Measurements from ENCODE around the gene MYL12B. TPM values are rescaled to one million over a fixed set of nuclear protein-coding genes. Genes with fewer than 3 reads are reported as not detected.

Gene MYL12B
- total RNA-seq, 1 experiment from 2014 or later: 229 TPM

DNA sequence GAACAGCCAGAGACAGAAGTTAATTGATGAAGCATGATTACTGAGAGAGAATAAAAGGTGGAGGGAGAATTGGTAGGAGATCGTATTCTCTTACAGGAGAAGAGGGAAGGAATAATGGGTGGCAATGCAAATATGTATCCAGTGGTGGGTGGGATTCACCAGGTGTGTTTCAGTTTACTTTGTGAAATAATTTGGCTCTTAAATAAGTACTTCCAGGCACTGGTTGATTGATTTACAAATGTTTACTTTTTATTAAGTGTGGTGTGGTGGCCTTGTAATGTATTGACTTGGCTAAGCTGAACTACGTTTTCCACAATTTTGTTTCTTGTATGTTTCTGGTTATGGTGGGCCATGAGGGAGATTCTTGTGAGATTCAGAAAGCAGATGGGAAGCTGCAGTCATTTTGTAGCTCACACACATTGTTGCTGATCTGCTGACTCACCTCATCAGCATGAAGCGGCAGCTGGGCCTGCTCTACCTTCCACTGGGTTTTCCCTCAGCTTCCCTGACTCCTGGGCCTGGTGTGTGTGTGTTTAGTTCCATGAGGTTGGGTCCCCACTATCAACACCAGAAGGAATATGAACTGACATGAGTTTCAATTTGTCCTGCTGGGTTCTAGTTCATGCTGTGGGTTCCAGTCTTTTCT is 32.6 kb downstream of the MYL12B start:
- peaks cover 5% of the 10 kb centered on the region for H3K4me1 Mint-ChIP-seq (ENCODE audit: insufficient read depth, unreplicated experiment)
- H3K36me3 Mint-ChIP-seq (ENCODE audit: insufficient read depth, unreplicated experiment): peaks cover 1% of the 10 kb centered on the region
- H3K9me3 Mint-ChIP-seq (ENCODE audit: unreplicated experiment): peaks cover 35% of the 10 kb centered on the region
- no peaks in the 10 kb centered on the region for H3K27me3 Mint-ChIP-seq (ENCODE audit: insufficient read depth, unreplicated experiment)
- intact Hi-C loops (cut with micrococcal nuclease): loop anchor here (5.0 kb wide), 1 partner anchor 53 kb away; no protein-coding TSS in a partner anchor
- DNase-seq (ENCODE audit: unreplicated experiment): no peak
- POLR2A ChIA-PET: interaction anchor here (0.6 to 4.8 kb wide), 4 partner anchors 11 to 300 kb away, joined by 3 to 114 read pairs (median 6); partner anchors contain the start of gene TGIF1
- CTCF ChIA-PET: interaction anchor here (0.6 to 2.1 kb wide), 10 partner anchors 9 to 372 kb away, joined by 3 to 10 read pairs (median 4); no protein-coding TSS in a partner anchor
- BruUV-seq (replicated peaks): no TSS peak
- TF ChIP-seq, protein P1, sequence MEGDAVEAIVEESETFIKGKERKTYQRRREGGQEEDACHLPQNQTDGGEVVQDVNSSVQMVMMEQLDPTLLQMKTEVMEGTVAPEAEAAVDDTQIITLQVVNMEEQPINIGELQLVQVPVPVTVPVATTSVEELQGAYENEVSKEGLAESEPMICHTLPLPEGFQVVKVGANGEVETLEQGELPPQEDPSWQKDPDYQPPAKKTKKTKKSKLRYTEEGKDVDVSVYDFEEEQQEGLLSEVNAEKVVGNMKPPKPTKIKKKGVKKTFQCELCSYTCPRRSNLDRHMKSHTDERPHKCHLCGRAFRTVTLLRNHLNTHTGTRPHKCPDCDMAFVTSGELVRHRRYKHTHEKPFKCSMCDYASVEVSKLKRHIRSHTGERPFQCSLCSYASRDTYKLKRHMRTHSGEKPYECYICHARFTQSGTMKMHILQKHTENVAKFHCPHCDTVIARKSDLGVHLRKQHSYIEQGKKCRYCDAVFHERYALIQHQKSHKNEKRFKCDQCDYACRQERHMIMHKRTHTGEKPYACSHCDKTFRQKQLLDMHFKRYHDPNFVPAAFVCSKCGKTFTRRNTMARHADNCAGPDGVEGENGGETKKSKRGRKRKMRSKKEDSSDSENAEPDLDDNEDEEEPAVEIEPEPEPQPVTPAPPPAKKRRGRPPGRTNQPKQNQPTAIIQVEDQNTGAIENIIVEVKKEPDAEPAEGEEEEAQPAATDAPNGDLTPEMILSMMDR (IDR thresholded peaks at IDR 0.05; ENCODE audit: unreplicated experiment): no peak
- no peak overlapping the region for H3K27ac Mint-ChIP-seq (ENCODE audit: low read depth, unreplicated experiment)
- no peak overlapping the region for H3K4me3 Mint-ChIP-seq (ENCODE audit: unreplicated experiment)

DNA sequence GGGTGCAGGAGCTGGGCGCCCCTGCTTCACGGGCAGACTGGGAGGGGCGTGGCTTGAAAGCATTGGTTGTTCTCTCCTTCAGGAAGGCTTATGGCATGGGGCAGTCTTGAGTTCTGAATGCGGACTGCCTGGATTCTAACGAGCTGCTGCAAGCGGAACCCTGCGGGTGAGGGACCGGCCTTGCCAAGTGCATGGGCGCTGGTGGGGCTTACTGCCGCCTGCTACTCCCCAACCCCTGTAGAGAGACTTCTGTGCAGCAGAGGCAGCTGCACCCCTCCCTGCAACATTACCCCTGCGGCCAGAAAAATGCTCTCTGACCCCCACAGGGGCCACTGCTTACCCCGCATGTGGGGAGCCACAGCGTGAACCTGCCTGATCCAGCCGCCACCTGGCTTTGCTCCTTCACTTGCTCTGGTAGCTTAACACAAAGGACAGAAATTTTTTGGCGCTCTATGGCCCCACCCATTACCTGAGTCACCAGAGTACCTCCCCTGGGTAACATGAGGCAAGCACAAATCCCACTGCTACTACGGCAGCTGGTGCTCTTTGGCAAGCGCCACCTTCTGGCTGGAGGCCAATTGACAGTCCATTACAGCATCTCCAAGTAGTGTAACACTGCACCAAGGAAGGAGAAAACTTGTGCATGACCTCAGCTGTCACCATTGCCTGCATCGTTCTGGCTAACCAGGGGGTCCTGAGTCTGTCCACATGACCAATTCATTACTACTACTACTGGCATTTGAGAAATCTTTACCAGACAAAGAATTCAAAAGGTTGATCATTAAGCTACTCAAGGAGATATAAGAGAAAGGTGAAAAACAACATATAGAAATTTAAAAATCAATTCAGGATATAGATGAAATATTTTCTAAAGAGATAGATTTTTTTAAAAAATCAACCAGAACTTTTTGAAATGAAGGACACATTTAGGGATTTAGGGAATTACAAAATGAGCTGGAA is 35.4 kb downstream of the MYL12B start:
- peaks cover 17% of the 10 kb centered on the region for H3K9me3 Mint-ChIP-seq (ENCODE audit: unreplicated experiment)
- TF ChIP-seq, protein P1 (IDR thresholded peaks at IDR 0.05; ENCODE audit: unreplicated experiment): peak; percentile 36
- peaks cover 6% of the 10 kb centered on the region for H3K36me3 Mint-ChIP-seq (ENCODE audit: insufficient read depth, unreplicated experiment)
- peak; percentile 97 for DNase-seq (ENCODE audit: unreplicated experiment)
- ChIA-PET POLR2A (interaction anchor here (0.6 to 5.5 kb wide), 44 partner anchors 9 to 1589 kb away, joined by 3 to 120 read pairs (median 6); partner anchors contain the start of genes MYL12A, MYL12B and TGIF1), CTCF (interaction anchor here (0.6 to 3.5 kb wide), 40 partner anchors 8 to 552 kb away, joined by 3 to 25 read pairs (median 4); no protein-coding TSS in a partner anchor)
- BruUV-seq (replicated peaks): TSS peak; percentile 78
- H3K27ac Mint-ChIP-seq (ENCODE audit: low read depth, unreplicated experiment): peak overlapping the region; percentile 47
- peak overlapping the region; percentile 95 for H3K4me3 Mint-ChIP-seq (ENCODE audit: unreplicated experiment)
- intact Hi-C loops (cut with micrococcal nuclease): loop anchor here (1.0 to 5.0 kb wide), 4 partner anchors 23 to 305 kb away; no protein-coding TSS in a partner anchor
- H3K27me3 Mint-ChIP-seq (ENCODE audit: insufficient read depth, unreplicated experiment): no peaks in the 10 kb centered on the region
- H3K4me1 Mint-ChIP-seq (ENCODE audit: insufficient read depth, unreplicated experiment): peaks cover 5% of the 10 kb centered on the region

DNA sequence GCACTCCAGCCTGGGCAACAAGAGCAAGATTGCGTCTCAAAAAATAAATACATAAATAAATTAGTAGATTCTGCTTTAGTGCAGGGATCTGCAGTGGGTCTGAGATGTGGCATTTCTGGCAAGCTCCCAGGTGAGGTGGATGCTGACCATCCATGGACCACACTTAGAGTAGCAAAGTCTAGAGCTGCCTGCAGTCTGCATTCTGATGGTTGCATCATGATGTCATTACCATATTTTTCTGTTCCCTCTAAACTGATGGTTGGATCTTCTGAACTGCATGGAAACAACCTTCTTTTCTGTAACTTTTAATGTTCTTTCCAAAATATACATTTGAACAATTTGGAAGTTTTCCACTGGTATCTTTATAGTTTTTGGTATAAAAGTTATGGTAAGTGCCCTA is 42.9 kb downstream of the MYL12B start:
- peak overlapping the region; percentile 91 for H3K27ac Mint-ChIP-seq (ENCODE audit: low read depth, unreplicated experiment)
- no peaks in the 10 kb centered on the region for H3K27me3 Mint-ChIP-seq (ENCODE audit: insufficient read depth, unreplicated experiment)
- BruUV-seq (replicated peaks): TSS peak; percentile 73
- peaks cover 17% of the 10 kb centered on the region for H3K4me1 Mint-ChIP-seq (ENCODE audit: insufficient read depth, unreplicated experiment)
- ChIA-PET CTCF (interaction anchor here (0.5 to 1.2 kb wide), 2 partner anchors 23 to 273 kb away, joined by 3 to 4 read pairs; no protein-coding TSS in a partner anchor), POLR2A (interaction anchor here (0.6 to 3.0 kb wide), 5 partner anchors 41 to 291 kb away, joined by 3 to 31 read pairs (median 4); no protein-coding TSS in a partner anchor)
- H3K36me3 Mint-ChIP-seq (ENCODE audit: insufficient read depth, unreplicated experiment): peaks cover 2% of the 10 kb centered on the region
- intact Hi-C loops (cut with micrococcal nuclease): loop anchor here (1.0 to 2.0 kb wide), 2 partner anchors 16 to 64 kb away; no protein-coding TSS in a partner anchor
- TF ChIP-seq, protein P1 (IDR thresholded peaks at IDR 0.05; ENCODE audit: unreplicated experiment): no peak
- DNase-seq (ENCODE audit: unreplicated experiment): no peak
- no peak overlapping the region for H3K4me3 Mint-ChIP-seq (ENCODE audit: unreplicated experiment)
- H3K9me3 Mint-ChIP-seq (ENCODE audit: unreplicated experiment): no peaks in the 10 kb centered on the region

All from MCF 10A (cell line).